ENCODE data around the gene C1QTNF2. TPM values are rescaled to one million over a fixed set of nuclear protein-coding genes. Genes with fewer than 3 reads are reported as not detected.

The C1QTNF2 gene
- total RNA-seq, 2 donors from 2014 or later, result not detected

- peaks cover 45% of the 10 kb centered on the region for H3K27me3 Mint-ChIP-seq (ENCODE audit: insufficient read depth)
- WGBS, 2 experiments (ENCODE audit: insufficient coverage in 1 of 2, insufficient read length in 1 of 2), result 99% methylated on average over 2 of the region's 2 CpGs; no CpG with 5 or more reads in 1 of the 2 experiments
Observed at GRCh38 chr5:160375701-160376100, 5.3 kb upstream of the C1QTNF2 start.

DNA sequence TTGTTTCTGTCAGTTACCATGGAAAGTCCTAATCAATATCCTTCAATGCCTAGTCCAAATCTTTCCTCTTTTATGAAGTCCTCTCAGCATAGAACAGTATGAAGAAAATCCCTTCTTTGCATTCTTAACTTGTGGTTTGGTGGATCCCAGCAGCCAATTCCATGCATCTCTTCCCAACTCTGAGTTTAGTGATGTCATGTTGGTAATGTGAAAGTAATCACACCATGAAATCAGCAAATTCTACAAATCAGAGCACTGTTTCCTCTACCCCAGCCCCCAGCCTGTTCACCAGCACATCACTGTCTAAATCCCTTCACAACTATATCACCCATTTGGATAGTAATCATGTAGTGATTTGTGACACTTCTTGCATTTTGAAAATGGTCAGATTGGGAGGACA, 4.7 kb upstream of the C1QTNF2 start:
- Histone ChIP-seq H3K27ac (ENCODE audit: low read depth, low read length) (no peak overlapping the region), H3K9ac (ENCODE audit: extremely low read depth, low read length, poor library complexity, severe bottlenecking) (no peak overlapping the region), H3K4me3 (ENCODE audit: low read length) (no peak overlapping the region), H3K27me3 (ENCODE audit: control insufficient read depth, insufficient read depth, low read length, poor library complexity, severe bottlenecking) (peaks cover 51% of the 10 kb centered on the region), H3K36me3 (ENCODE audit: control insufficient read depth, insufficient read depth, low read length) (no peaks in the 10 kb centered on the region), H3K4me1 (ENCODE audit: control insufficient read depth, insufficient read depth, low read length) (no peaks in the 10 kb centered on the region), H3K9me3 (ENCODE audit: control insufficient read depth, low read length) (no peaks in the 10 kb centered on the region)
- Mint-ChIP-seq H3K9me3 (no peaks in the 10 kb centered on the region), H3K36me3 (ENCODE audit: low read depth) (no peaks in the 10 kb centered on the region), H3K4me3 (no peak overlapping the region), H3K27me3 (ENCODE audit: insufficient read depth) (peaks cover 51% of the 10 kb centered on the region), H3K27ac (no peak overlapping the region), H3K4me1 (peaks cover 4% of the 10 kb centered on the region)
- no peak for DNase-seq
- TF ChIP-seq, protein P1, sequence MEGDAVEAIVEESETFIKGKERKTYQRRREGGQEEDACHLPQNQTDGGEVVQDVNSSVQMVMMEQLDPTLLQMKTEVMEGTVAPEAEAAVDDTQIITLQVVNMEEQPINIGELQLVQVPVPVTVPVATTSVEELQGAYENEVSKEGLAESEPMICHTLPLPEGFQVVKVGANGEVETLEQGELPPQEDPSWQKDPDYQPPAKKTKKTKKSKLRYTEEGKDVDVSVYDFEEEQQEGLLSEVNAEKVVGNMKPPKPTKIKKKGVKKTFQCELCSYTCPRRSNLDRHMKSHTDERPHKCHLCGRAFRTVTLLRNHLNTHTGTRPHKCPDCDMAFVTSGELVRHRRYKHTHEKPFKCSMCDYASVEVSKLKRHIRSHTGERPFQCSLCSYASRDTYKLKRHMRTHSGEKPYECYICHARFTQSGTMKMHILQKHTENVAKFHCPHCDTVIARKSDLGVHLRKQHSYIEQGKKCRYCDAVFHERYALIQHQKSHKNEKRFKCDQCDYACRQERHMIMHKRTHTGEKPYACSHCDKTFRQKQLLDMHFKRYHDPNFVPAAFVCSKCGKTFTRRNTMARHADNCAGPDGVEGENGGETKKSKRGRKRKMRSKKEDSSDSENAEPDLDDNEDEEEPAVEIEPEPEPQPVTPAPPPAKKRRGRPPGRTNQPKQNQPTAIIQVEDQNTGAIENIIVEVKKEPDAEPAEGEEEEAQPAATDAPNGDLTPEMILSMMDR (conservative IDR thresholded peaks at IDR 0.05), result no peak

More at GRCh38 chr5:160375701-160376100, 5.3 kb upstream of the C1QTNF2 start:
- Histone ChIP-seq H3K9me3 (ENCODE audit: control insufficient read depth, low read length) (no peaks in the 10 kb centered on the region), H3K4me1 (ENCODE audit: control insufficient read depth, insufficient read depth, low read length) (no peaks in the 10 kb centered on the region), H3K9ac (ENCODE audit: extremely low read depth, low read length, poor library complexity, severe bottlenecking) (no peak overlapping the region), H3K4me3 (ENCODE audit: low read length) (no peak overlapping the region), H3K27me3 (ENCODE audit: control insufficient read depth, insufficient read depth, low read length, poor library complexity, severe bottlenecking) (peaks cover 45% of the 10 kb centered on the region), H3K27ac (ENCODE audit: low read depth, low read length) (no peak overlapping the region), H3K36me3 (ENCODE audit: control insufficient read depth, insufficient read depth, low read length) (no peaks in the 10 kb centered on the region)
- peaks cover 1% of the 10 kb centered on the region for H3K4me1 Mint-ChIP-seq
- no peaks in the 10 kb centered on the region for H3K36me3 Mint-ChIP-seq (ENCODE audit: low read depth)
- TF ChIP-seq, protein P1 (conservative IDR thresholded peaks at IDR 0.05), result no peak
- H3K9me3 Mint-ChIP-seq, result no peaks in the 10 kb centered on the region
- no peak overlapping the region for H3K27ac Mint-ChIP-seq
- DNase-seq, result no peak
- H3K4me3 Mint-ChIP-seq, result no peak overlapping the region

- TF ChIP-seq, protein P1 (conservative IDR thresholded peaks at IDR 0.05), result no peak
- Mint-ChIP-seq H3K4me1 (peaks cover 4% of the 10 kb centered on the region), H3K4me3 (no peak overlapping the region), H3K27me3 (ENCODE audit: insufficient read depth) (peaks cover 66% of the 10 kb centered on the region), H3K27ac (no peak overlapping the region), H3K9me3 (no peaks in the 10 kb centered on the region), H3K36me3 (ENCODE audit: low read depth) (no peaks in the 10 kb centered on the region)
- no peak overlapping the region for H3K27ac ChIP-seq (ENCODE audit: low read depth, low read length)
- H3K4me1 ChIP-seq (ENCODE audit: control insufficient read depth, insufficient read depth, low read length), result no peaks in the 10 kb centered on the region
- no peaks in the 10 kb centered on the region for H3K36me3 ChIP-seq (ENCODE audit: control insufficient read depth, insufficient read depth, low read length)
- H3K27me3 ChIP-seq (ENCODE audit: control insufficient read depth, insufficient read depth, low read length, poor library complexity, severe bottlenecking), result peaks cover 61% of the 10 kb centered on the region
- no peak overlapping the region for H3K9ac ChIP-seq (ENCODE audit: extremely low read depth, low read length, poor library complexity, severe bottlenecking)
- H3K4me3 ChIP-seq (ENCODE audit: low read length), result no peak overlapping the region
- no peak for DNase-seq
- no peaks in the 10 kb centered on the region for H3K9me3 ChIP-seq (ENCODE audit: control insufficient read depth, low read length)
Observed at GRCh38 chr5:160371294-160371693, 868 bp upstream of the C1QTNF2 start.

Data from endodermal cell (in vitro differentiated cells).